H1 (cell line): ENCODE data around the gene SPINT2. TPM values are rescaled to one million over a fixed set of nuclear protein-coding genes. Genes with fewer than 3 reads are reported as not detected.

Experiments
- CTCF ChIA-PET: fragments of 300-600 bp; sonication (Branson Sonifier 250); formaldehyde crosslinking; loops from one replicate; lab custom pipeline; 2021; ENCODE audit not compliant: partially characterized antibody; lab: Charles Lee
- POLR2A ChIA-PET: fragments of 300-600 bp; sonication (Branson Sonifier 250); formaldehyde crosslinking; loops from one replicate; lab custom pipeline; 2021; ENCODE audit warnings: inconsistent platforms; ENCODE audit not compliant: partially characterized antibody; lab: Charles Lee
- DNase-seq, 2 experiments: peaks; one replicate each; pipeline versions ENCODE4 v3.0.0 to v3.0.0-alpha.2; 2010 to 2022; ENCODE audit warnings: low spot score in 2 of 2, low read depth in 1 of 2, mixed read lengths in 1 of 2
- FAIRE-seq: peaks from 2 replicates; lab custom pipeline; 2011; peaks lifted over from hg19 to GRCh38; lab: Jason Lieb, UNC
- H2AFZ ChIP-seq: 2 replicates; pipeline ENCODE4 v1.8.1; 2012; ENCODE audit warnings: low read length, inconsistent platforms
- H2AK5ac ChIP-seq: 2 replicates; pipeline ENCODE4 v1.6.1; 2013; ENCODE audit warnings: low read depth, low read length
- H2BK120ac ChIP-seq: replicated peaks from 2 replicates; pipeline ENCODE3; 2013; ENCODE audit warnings: low read depth, low read length, inconsistent platforms
- H2BK12ac ChIP-seq: 2 replicates; pipeline ENCODE4 v1.6.1; 2013; ENCODE audit warnings: low read depth, low read length
- H2BK15ac ChIP-seq: 2 replicates; pipeline ENCODE4 v1.6.1; 2013; ENCODE audit warnings: low read length
- H2BK20ac ChIP-seq: 2 replicates; pipeline ENCODE4 v1.6.1; 2013; ENCODE audit warnings: low read length
- H2BK5ac ChIP-seq: 2 replicates; pipeline ENCODE4 v1.6.1; 2013; ENCODE audit warnings: low read depth, low read length
- H3K14ac ChIP-seq: 2 replicates; pipeline ENCODE4 v1.6.1; 2013; ENCODE audit warnings: inconsistent platforms; ENCODE audit not compliant: insufficient read length
- H3K18ac ChIP-seq: 2 replicates; pipeline ENCODE4 v1.6.1; 2013; ENCODE audit warnings: low read length; ENCODE audit errors: extremely low read depth
- H3K23ac ChIP-seq: 2 replicates; pipeline ENCODE4 v1.6.1; 2013; ENCODE audit warnings: inconsistent platforms; ENCODE audit not compliant: insufficient read length
- H3K23me2 ChIP-seq: 2 replicates; pipeline ENCODE4 v1.6.1; 2013; ENCODE audit warnings: low read depth, low read length
- H3K27ac ChIP-seq: 2 replicates; pipeline ENCODE4 v1.6.1; 2011; ENCODE audit warnings: low read depth, low read length, inconsistent platforms
- H3K27me3 ChIP-seq, 4 experiments: replicated peaks in 1 of 4; 1 replicate in 1 of 4; 2 replicates in 3 of 4; pipeline versions ENCODE4 v1.6.1 to v1.8.1; 2011 to 2013; ENCODE audit warnings: low read length in 3 of 4, mild to moderate bottlenecking in 3 of 4, inconsistent platforms in 2 of 4, mixed read lengths in 2 of 4, moderate library complexity in 1 of 4; ENCODE audit not compliant: control insufficient read depth in 3 of 4, insufficient read depth in 3 of 4; ENCODE audit errors: extremely low read depth in 1 of 4
- H3K36me3 ChIP-seq, 4 experiments: 2 replicates each; pipeline versions ENCODE4 v1.6.1 to v1.8.1; 2011 to 2013; ENCODE audit warnings: mild to moderate bottlenecking in 4 of 4, low read length in 3 of 4, moderate library complexity in 2 of 4, control low read depth in 1 of 4, inconsistent platforms in 1 of 4; ENCODE audit not compliant: insufficient read depth in 4 of 4, control insufficient read depth in 2 of 4
- H3K4ac ChIP-seq: replicated peaks from 2 replicates; pipeline ENCODE3; 2013; ENCODE audit warnings: low read length, low read depth, mixed read lengths, inconsistent platforms; ENCODE audit not compliant: insufficient read length
- H3K4me1 ChIP-seq, 4 experiments: replicated peaks in 1 of 4; 1 replicate in 1 of 4; 2 replicates in 3 of 4; pipeline versions ENCODE4 v1.6.1 to v1.8.1; 2011 to 2013; ENCODE audit warnings: low read length in 3 of 4, inconsistent platforms in 2 of 4, mixed read lengths in 1 of 4; ENCODE audit not compliant: insufficient read depth in 4 of 4, control insufficient read depth in 3 of 4
- H3K4me2 ChIP-seq, 2 experiments: 2 replicates each; pipeline versions ENCODE4 v1.6.1 to v1.8.1; 2011 to 2013; ENCODE audit warnings: low read depth in 2 of 2, low read length in 2 of 2, control low read depth in 1 of 2, inconsistent platforms in 1 of 2, mild to moderate bottlenecking in 1 of 2; ENCODE audit not compliant: insufficient read depth in 1 of 2
- H3K4me3 ChIP-seq, 4 experiments: fragments of 200-600, 300-600 bp in 1 of 4; sonication (generic), shearing (Covaris generic), sonication (Bioruptor Twin) in 1 of 4; 2 replicates each; pipeline versions ENCODE4 v1.5.1 to v1.8.1; 2011 to 2016; ENCODE audit warnings: low read length in 4 of 4, low read depth in 3 of 4, control low read depth in 2 of 4, inconsistent platforms in 2 of 4, mild to moderate bottlenecking in 2 of 4, mixed read lengths in 1 of 4, moderate library complexity in 1 of 4; ENCODE audit not compliant: insufficient read depth in 2 of 4; ENCODE audit errors: extremely low read depth in 1 of 4
- H3K56ac ChIP-seq: replicated peaks from 2 replicates; pipeline ENCODE3; 2013; ENCODE audit warnings: low read depth, mild to moderate bottlenecking, mixed read lengths, low read length, inconsistent platforms; ENCODE audit not compliant: insufficient read length
- H3K79me1 ChIP-seq: 2 replicates; pipeline ENCODE4 v1.6.1; 2013; ENCODE audit warnings: low read depth, low read length, control low read depth
- H3K79me2 ChIP-seq, 2 experiments: 2 replicates each; pipeline versions ENCODE4 v1.6.1 to v1.8.1; 2012 to 2013; ENCODE audit warnings: low read length in 2 of 2, mild to moderate bottlenecking in 2 of 2, inconsistent platforms in 1 of 2; ENCODE audit not compliant: insufficient read depth in 2 of 2, control insufficient read depth in 1 of 2
- H3K9ac ChIP-seq, 4 experiments: replicated peaks in 1 of 4; 1 replicate in 1 of 4; 2 replicates in 3 of 4; pipeline versions ENCODE4 v1.6.1 to v1.8.1; 2011 to 2013; ENCODE audit warnings: low read depth in 3 of 4, low read length in 3 of 4, control low read depth in 2 of 4, mild to moderate bottlenecking in 2 of 4, moderate library complexity in 2 of 4, inconsistent platforms in 1 of 4; ENCODE audit errors: extremely low read depth in 1 of 4
- H3K9me3 ChIP-seq, 2 experiments: 2 replicates each; pipeline versions ENCODE4 v1.6.1 to v1.8.1; 2012 to 2013; ENCODE audit warnings: mild to moderate bottlenecking in 2 of 2, moderate library complexity in 2 of 2, control low read depth in 1 of 2, inconsistent platforms in 1 of 2, low read depth in 1 of 2, low read length in 1 of 2, mixed read lengths in 1 of 2; ENCODE audit not compliant: insufficient read depth in 2 of 2
- H4K20me1 ChIP-seq, 2 experiments: replicated peaks in 1 of 2; 2 replicates each; pipeline versions ENCODE3 to v1.8.1; 2011 to 2013; ENCODE audit warnings: inconsistent platforms in 2 of 2, low read length in 2 of 2, mild to moderate bottlenecking in 1 of 2; ENCODE audit not compliant: insufficient read depth in 2 of 2, control insufficient read depth in 1 of 2
- H4K5ac ChIP-seq: 2 replicates; pipeline ENCODE4 v1.6.1; 2013; ENCODE audit warnings: low read length, low read depth, mixed read lengths, inconsistent platforms; ENCODE audit not compliant: insufficient read length
- H4K8ac ChIP-seq: 2 replicates; pipeline ENCODE4 v1.8.0; 2013; ENCODE audit warnings: mild to moderate bottlenecking, moderate library complexity, low read length, inconsistent platforms; ENCODE audit not compliant: insufficient read depth; ENCODE audit errors: extremely low read depth
- H4K91ac ChIP-seq: replicated peaks from 2 replicates; pipeline ENCODE3; 2013; ENCODE audit warnings: low read length, mixed read lengths, inconsistent platforms; ENCODE audit not compliant: insufficient read length
- ASH2L ChIP-seq: fragments of 200-600, 300-600 bp; sonication (generic); IDR thresholded peaks from one replicate; pipeline ENCODE4 v1.7.1; 2017; ENCODE audit warnings: low read length
- CBX5 ChIP-seq: fragments of 300-800, 300-1000 bp; sonication (generic); IDR thresholded peaks from 2 replicates; pipeline ENCODE4 v1.7.1; 2016; ENCODE audit warnings: antibody characterized with exemption, low read length, low read depth
- HDAC6 ChIP-seq: IDR thresholded peaks from one replicate; pipeline ENCODE4 v1.7.1; 2012; ENCODE audit warnings: low read depth, mild to moderate bottlenecking, inconsistent platforms, low read length, moderate library complexity
- JUND ChIP-seq: IDR thresholded peaks from 2 replicates; pipeline ENCODE4 v1.6.1; 2011; ENCODE audit warnings: mild to moderate bottlenecking, improper control_type of control experiment, low read length
- KDM4A ChIP-seq: IDR thresholded peaks from one replicate; pipeline ENCODE4 v1.7.1; 2012; ENCODE audit warnings: low read depth, mild to moderate bottlenecking, moderate library complexity, low read length, inconsistent platforms; ENCODE audit not compliant: severe bottlenecking
- KDM5A ChIP-seq: fragments of 200-600 bp; IDR thresholded peaks from 2 replicates; pipeline ENCODE4 v1.7.1; 2012; ENCODE audit warnings: mild to moderate bottlenecking, low read length, inconsistent platforms, mixed read lengths
- MAFK ChIP-seq: IDR thresholded peaks from 2 replicates; pipeline ENCODE4 v1.6.1; 2012; ENCODE audit warnings: low read depth, mild to moderate bottlenecking, improper control_type of control experiment, low read length
- PHF8 ChIP-seq: fragments of 200-600 bp; sonication (generic); conservative IDR thresholded peaks from 2 replicates; pipeline ENCODE4 v1.7.1; 2012; ENCODE audit warnings: low read depth, mild to moderate bottlenecking, inconsistent platforms, low read length, moderate library complexity
- POLR2AphosphoS5 ChIP-seq: IDR thresholded peaks from 2 replicates; pipeline ENCODE4 v1.6.1; 2011; ENCODE audit warnings: low read depth, low read length
- RBBP5 ChIP-seq: IDR thresholded peaks from 2 replicates; pipeline ENCODE4 v1.7.1; 2012; ENCODE audit warnings: low read depth, mild to moderate bottlenecking, inconsistent platforms, low read length, moderate library complexity, borderline replicate concordance
- RFX5 ChIP-seq: IDR thresholded peaks from 2 replicates; pipeline ENCODE4 v1.6.1; 2011; ENCODE audit warnings: low read depth, low read length, improper control_type of control experiment, borderline replicate concordance
- SAP30 ChIP-seq: fragments of 300-600 bp; sonication (generic); IDR thresholded peaks from 2 replicates; pipeline ENCODE4 v1.7.1; 2012; ENCODE audit warnings: low read length, moderate library complexity, mild to moderate bottlenecking, inconsistent platforms; ENCODE audit not compliant: insufficient read depth, insufficient replicate concordance
- SIX5 ChIP-seq: IDR thresholded peaks from 2 replicates; pipeline ENCODE4 v1.6.1; 2011; ENCODE audit warnings: mild to moderate bottlenecking, low read depth, low read length
- WGBS, 2 experiments: shearing (Covaris generic) in 1 of 2; methylation state at CpG; one replicate each; pipeline versions ENCODE4 v1.1.6 to v1.1.7; 2013 to 2015; ENCODE audit warnings: low lambda C conversion rate in 2 of 2, mixed read lengths in 2 of 2, inconsistent platforms in 1 of 2, low coverage in 1 of 2, missing lambda C conversion rate in 1 of 2; ENCODE audit not compliant: insufficient replicate concordance in 2 of 2, insufficient coverage in 1 of 2, insufficient read length in 1 of 2; ENCODE audit errors: extremely low coverage in 1 of 2, missing lambda C conversion rate in 1 of 2; 5-methylcytosine and 5-hydroxymethylcytosine counted together
- polyA plus RNA-seq, 7 experiments: library from polyadenylated mRNA; depleted of rRNA in 3 of 7; stranded (reverse) in 5 of 7; unstranded in 2 of 7; fragments of >200 nt in 5 of 7; fragments of 200-250 nt in 2 of 7; gene quantifications; 1 replicate in 5 of 7; 2 replicates in 1 of 7; 4 replicates in 1 of 7; pipeline versions ENCODE4 v1.2.1 to v1.2.3, GENCODE V29; 2011 to 2013; ENCODE audit warnings: missing spikeins in 2 of 7, mixed read lengths in 2 of 7
- total RNA-seq: library from RNA; stranded (reverse); fragmentation: NEBNext Ultra II Directional; extraction: Animal tissue kit (Norgen Biotek cat#: 25700); gene quantifications from 2 replicates; pipeline ENCODE4 v1.2.1, GENCODE V29; 2021

Gene SPINT2
- total and polyA plus RNA-seq, 2 of the 8 experiments (the other 6 are each of a cell fraction or from before 2014, with no cell fraction given), result 294 to 296 TPM

GRCh38 chr19:38278751-38279150 lies 14.4 kb downstream of the SPINT2 start:
- H3K27me3 ChIP-seq, result no peaks in the 10 kb centered on the region
- no peak overlapping the region for H3K14ac ChIP-seq
- no peak overlapping the region for H3K9ac ChIP-seq
- H3K4ac ChIP-seq, result no peak overlapping the region
- H3K79me1 ChIP-seq, result peaks cover 24% of the 10 kb centered on the region
- no peak overlapping the region for H2BK15ac ChIP-seq
- FAIRE-seq (no peak), DNase-seq (no peak)
- peaks cover 22 to 33% of the 10 kb centered on the region in 2 experiments for H4K20me1 ChIP-seq
- POLR2A ChIA-PET, result interaction anchor here (1.5 to 3.3 kb wide), 3 partner anchors 14 to 109 kb away, joined by 3 to 12 read pairs (median 6); partner anchors contain the start of genes GGN and SPINT2
- H2BK20ac ChIP-seq, result no peak overlapping the region
- no peak overlapping the region for H3K4me2 ChIP-seq
- H2BK5ac ChIP-seq, result no peak overlapping the region
- peaks cover 8 to 89% of the 10 kb centered on the region in 2 experiments for H3K79me2 ChIP-seq
- H2AFZ ChIP-seq, result no peak overlapping the region
- no peaks in the 10 kb centered on the region for H3K9me3 ChIP-seq
- no peak overlapping the region for H2AK5ac ChIP-seq
- H3K36me3 ChIP-seq, result peaks cover 0 to 5% (median 3%) of the 10 kb centered on the region in 4 experiments; a peak in 4 of 8 replicates
- H2BK120ac ChIP-seq, result no peak overlapping the region
- H4K91ac ChIP-seq, result no peak overlapping the region
- H4K8ac ChIP-seq, result no peak overlapping the region; the same call in 1 of the 2 replicates
- no peak overlapping the region for H3K18ac ChIP-seq
- no peak overlapping the region for H4K5ac ChIP-seq
- H3K56ac ChIP-seq, result no peak overlapping the region
- CTCF ChIA-PET, result interaction anchor here (1.2 to 1.5 kb wide), 2 partner anchors 10 to 12 kb away, joined by 4 read pairs; no protein-coding TSS in a partner anchor
- H3K23me2 ChIP-seq, result no peaks in the 10 kb centered on the region
- TF ChIP-seq MAFK (no peak), SAP30 (no peak), HDAC6 (no peak), KDM5A (no peak), PHF8 (no peak), POLR2AphosphoS5 (no peak), RFX5 (no peak), JUND (no peak), SIX5 (no peak), RBBP5 (no peak), KDM4A (no peak), CBX5 (no peak), ASH2L (no peak)
- no peak overlapping the region for H3K27ac ChIP-seq
- H3K4me3 ChIP-seq, result no peak overlapping the region
- H3K4me1 ChIP-seq, result no peaks in the 10 kb centered on the region; a peak in 1 of 7 replicates
- WGBS, 2 experiments, result 83% methylated on average over 2 of the region's 2 CpGs; no CpG with 5 or more reads in 1 of the 2 experiments
- H3K23ac ChIP-seq, result no peak overlapping the region
- H2BK12ac ChIP-seq, result no peak overlapping the region
